NK-92 (cell line): ENCODE results near the gene SLC4A5.
"Not testable (repeated sequence)": the region's sequence is repeated elsewhere in the genome, so short reads cannot be mapped to it uniquely, and the experiment has no call there.

ENCODE experiments used
- DNase-seq: peaks from one replicate; lab custom pipeline; 2025; ENCODE audit not compliant: unreplicated experiment; lab: John Stamatoyannopoulos, UW

The SLC4A5 gene

DNA sequence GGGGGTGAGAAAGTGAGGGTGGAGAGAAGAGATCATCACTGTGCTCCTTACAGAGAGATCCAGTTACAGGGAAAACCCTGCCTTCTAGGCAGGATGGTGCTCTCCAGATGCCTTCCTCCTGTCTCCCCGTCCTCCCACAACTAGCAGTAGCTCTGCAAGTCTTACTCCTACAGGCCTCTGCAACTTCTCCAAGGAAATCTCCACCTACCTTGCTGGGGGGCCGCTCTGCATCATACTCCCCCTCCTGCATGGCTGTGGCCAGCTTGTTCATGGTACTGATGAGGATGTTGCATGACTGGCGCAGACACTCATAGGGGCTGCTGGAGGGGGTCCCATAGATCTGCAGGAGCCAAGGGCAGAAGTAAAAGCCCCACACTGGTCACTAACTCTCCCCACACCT, 22.8 kb upstream of the SLC4A5 start:
- no peak for DNase-seq

DNA sequence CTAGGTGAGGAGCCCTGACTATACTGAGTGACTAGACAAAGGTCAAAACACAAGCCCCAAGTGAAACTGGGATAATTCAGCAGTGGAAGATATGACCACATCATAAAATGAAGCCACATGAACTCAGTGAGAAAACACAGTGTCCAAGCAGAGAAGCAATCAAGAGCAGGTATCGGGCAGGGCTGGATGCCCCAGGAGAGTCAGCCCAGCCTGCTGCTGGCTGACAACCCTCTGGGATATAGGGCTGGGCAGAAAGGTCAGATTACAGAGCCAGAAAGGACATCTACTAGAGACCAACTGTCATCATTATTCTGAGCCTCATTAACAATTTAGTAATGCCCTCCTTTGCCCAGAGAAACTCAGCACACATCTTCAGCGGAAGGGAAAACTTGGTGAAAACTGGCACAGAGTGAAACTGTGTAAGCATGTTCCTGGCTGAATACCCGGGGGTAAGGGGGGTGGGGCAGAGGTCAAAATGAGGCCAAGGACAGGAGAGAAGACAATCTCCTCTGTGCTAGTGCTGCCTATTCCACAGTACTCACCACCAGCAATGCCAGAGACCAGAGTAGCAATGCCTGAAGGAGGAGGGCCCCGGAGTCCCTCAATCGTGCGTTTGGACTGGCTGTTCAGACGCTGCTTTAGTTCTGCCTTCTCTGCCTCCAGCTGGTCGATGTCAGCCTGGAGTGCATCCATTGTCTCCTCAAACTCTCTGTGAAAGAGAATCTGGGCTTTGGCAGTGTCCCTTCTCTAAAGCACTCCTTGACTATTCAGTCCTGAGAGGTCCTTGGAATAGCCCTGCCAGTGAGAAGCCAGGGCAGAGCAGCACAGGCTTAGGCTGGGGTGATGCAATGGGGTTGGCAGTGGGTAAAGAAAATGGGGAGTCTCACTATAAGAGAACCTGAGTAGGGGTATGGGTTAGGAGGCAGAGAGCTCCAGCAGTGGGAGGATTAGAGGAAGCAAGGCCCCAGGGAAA, 21.6 kb upstream of the SLC4A5 start:
- no peak for DNase-seq

GRCh38 chr2:74361327-74361726, 18.1 kb upstream of the SLC4A5 start:
- DNase-seq = no peak

DNA sequence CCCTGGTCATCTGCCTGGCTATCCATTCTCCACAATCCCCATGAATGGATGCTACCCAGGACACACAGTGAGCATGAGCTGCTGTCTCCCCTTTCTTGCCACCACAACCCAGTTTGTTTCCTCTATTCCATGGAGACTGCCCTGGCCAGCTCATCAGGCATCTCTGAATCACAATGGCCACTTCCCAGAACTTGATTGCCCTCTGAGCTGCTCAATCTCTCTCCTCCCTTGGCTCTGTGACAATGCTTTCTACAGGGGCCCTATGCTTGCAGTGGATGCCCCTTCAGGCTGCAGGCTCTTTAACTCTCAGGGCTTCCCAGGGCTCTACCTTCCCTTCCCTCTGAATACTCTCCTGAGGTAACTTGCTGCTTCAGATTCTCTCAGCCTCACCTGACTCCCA, 14.4 kb upstream of the SLC4A5 start:
- DNase-seq = no peak

GRCh38 chr2:74349889-74350288, 6.7 kb upstream of the SLC4A5 start:
- DNase-seq = no peak

DNA sequence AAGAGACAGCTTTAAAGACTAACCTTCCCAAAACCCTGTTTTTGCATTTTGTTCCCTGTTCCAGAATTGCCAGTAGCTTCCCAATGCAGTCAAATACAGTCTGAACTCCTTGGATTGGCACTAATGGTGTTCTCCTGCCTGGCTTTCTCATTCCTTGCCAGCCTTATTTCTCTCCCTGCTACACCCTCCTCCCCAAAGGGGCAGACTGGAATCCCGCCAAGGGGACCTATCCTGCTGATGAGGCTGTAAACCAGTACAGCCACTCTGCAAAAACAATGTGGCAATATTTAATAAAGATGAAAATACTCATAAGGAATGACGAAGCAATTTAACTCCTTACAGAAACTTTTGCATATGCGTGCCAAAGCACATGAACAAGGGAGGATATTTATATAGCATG, 4.5 kb upstream of the SLC4A5 start:
- no peak for DNase-seq

DNA sequence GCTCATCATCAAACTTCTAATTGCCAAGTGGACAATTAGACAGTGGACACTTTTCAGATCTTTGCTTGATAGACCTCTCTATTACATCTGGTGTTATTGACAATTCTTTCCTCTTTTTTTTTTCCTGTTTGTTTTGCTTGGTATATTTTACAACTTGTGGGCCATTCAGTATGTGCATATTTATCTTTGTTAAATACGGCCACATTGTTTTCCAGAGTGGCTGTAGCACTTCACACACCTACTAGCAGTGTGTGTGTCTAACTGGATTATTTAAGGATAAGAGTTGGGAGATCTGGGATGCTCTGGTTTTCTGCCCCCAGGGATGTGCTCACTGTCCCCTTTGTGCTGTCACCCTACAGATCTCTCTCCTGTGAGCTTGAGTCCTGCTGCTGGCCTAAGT, 4.1 kb upstream of the SLC4A5 start:
- no peak for DNase-seq

- DNase-seq = no peak
Measured at GRCh38 chr2:74345272-74345943, 2.2 kb upstream of the SLC4A5 start.

DNA sequence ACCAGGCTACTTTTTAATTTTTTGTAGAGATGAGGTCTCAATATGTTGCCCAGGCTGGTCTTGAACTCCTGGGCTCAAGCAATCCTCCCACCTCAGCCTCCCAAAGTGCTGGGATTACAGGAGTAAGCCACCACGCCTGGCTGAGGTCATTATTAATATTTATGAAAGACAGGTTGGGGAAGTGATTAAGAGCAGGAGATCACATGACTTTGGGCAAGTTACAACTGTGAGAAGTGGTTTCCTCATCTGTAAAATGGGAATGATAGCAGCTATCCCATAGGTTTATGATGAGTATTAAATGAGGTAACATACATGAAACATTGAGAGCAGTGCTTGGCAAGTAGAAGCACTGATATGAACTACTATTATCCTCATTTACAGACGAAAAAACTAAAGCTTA, 7.0 kb downstream of the SLC4A5 start:
- not testable (repeated sequence) for DNase-seq

DNA sequence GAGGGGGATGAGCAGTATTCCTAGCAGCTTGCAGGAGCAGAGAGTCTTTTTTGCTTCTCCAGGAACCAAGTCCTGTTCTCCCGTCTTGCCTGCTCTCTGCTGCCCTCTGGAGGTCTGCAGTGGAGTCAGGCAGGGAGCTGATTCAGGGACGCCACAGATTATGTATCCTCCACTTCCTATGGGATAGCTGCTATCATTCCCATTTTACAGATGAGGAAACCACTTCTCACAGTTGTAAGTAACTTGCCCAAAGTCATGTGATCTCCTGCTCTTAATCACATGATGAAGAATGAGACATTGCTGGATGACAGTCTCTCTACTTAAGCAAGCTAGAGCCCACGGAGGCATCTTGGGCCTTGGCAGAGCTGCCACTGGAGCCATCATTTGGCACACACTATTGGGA, 8.3 kb downstream of the SLC4A5 start:
- DNase-seq = peak; percentile 5

DNA sequence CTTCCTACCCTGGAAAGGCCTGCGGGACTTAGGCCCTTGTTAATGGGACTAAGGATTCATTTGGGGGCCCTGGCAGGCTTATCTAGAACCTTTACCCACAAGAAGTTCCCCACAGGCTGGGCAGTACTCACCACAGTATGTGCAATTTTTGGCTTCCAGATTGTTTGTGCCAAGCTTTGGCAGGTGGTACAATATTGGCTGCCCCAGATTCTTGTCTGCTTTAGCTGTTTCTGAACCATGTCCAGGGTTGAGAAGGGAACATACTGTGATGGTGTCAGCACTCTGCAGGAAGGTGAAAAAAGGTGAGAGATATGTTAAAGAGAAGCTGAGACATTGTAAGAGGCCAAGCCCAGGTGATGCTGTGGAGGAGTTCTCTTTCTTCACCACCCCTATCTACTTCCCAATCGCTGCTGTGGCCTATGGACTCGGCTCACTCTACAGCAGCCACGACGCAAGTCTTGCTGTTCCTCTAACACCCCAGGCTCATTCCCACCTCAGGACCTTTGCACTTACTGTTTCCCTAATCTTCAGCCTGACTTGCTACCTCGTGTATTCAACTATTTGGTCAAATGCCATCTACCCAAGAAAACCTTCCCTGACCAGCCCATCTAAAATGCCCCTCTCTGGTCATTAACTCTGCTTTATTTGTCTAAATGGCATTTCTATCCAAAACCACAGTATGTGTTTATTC, 9.2 kb downstream of the SLC4A5 start:
- DNase-seq = no peak

- DNase-seq = no peak
Measured at GRCh38 chr2:74333175-74333574, 10.0 kb downstream of the SLC4A5 start.

- no peak for DNase-seq
Measured at GRCh38 chr2:74332550-74333174, 10.6 kb downstream of the SLC4A5 start.

DNA sequence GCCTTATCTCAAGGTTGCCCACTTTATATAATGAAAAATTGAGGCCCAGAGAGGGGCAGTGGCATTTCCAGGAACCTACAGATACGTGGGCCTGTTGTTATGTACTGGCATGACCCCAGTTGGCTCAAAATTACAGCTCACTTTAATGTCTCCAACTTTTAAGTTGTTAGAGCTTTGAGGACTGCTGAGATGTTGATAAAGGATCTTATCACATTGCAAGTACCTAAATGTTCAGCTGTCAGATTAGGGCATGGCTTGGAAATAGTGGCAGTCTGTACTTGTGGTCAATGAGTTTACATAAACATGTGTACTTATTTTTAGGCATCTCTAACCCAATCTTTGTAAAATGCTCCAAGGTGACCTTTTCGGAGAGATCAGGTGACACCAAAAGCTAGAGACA, 14.6 kb downstream of the SLC4A5 start:
- no peak for DNase-seq

- DNase-seq = no peak
Measured at GRCh38 chr2:74328074-74328473, 15.1 kb downstream of the SLC4A5 start.

GRCh38 chr2:74327627-74328026, 15.6 kb downstream of the SLC4A5 start:
- DNase-seq = no peak

DNA sequence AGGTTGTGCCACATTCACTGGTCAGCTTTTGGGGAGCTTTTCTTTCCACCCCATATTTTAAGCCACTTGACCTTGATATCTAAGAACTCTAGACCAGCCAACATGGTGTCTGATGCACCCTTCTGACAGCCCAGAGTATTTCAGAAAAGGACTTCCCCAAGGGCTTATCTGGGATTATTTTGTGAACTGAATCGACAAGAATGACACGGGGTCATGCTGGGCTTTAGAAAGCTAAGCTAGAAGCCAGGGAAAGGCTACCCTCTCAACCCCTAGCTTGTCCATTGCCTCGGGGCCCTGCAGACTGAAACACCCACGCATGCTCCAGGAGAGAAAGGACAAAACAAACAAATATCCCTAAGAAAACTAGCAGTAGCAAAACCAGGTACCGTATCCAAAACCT, 16.0 kb downstream of the SLC4A5 start:
- no peak for DNase-seq

DNA sequence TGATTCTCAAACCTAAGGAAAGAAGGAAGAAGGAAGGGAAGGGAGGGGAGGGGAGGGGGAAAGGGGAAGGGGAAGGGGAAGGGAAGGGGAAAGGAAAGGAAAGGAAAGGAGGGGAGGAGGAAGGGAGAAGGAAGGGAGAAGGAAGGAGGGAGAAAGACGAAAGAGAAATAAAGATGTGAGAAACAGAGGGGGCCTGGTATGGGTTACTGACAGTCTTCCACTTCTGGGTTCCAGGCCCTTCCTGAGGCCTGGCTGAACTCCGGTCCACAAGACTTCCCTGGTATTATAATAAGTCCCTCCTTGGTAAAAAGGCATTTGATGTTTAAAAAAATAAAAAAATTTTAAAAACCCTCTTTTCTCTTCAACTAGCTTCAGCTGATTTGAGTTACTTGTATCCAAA, 17.4 kb downstream of the SLC4A5 start:
- DNase-seq = no peak

- no peak for DNase-seq
Measured at GRCh38 chr2:74321737-74322136, 21.5 kb downstream of the SLC4A5 start.

DNA sequence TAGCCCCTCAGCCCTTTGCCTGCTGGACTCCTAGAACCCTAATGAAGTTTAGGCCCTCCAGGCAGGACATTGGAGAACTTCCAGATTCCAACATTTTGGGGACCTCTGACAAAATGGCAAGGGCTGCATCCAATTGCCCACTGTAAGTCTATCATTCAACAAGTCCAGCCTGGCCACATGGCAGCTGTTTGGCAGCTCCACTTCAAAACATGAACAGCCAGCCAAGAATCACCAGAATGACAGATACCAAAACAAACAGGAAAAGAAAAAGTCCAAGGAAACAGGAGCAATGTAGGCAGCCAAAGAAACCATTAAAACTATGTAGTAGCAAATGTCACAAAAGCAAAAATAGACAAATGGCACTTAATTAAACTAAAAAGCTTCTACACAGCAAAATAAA, 25.5 kb downstream of the SLC4A5 start:
- DNase-seq = no peak

DNA sequence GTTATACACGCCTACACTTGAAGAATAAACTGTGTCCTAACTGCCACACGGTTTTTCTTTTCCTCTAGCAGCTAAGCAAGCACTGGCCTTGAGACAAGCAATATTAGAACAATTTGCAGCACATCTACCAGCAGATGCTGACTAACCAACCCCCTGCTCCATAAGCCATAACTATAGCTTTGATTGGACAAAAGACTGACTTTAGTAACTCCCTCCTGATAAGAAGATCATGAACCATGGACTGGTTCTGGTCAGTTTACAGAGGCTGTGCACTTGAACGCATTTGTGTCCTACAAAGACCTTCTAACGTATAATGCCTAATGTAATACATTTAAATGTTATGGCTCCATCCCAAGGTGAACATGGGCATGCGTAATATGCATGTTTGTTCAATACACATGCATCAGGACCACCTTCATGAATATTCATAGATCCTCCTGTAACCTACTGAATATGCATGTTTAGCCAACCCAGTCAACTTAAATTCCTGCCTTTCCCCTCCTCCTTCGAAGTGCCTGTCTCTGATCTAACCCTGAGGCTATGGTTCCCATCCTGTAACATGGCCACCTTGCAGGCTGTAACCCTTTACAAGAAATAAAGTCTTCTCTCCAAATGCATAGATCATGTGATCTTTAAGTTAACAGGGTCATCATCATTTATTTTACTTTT, 26.5 kb downstream of the SLC4A5 start:
- DNase-seq = no peak
